GM19463 (cell line): ENCODE results near the gene TMEM258.
A peak's percentile ranks its signal among the peaks of the same experiment; 100 is the strongest.

Experiments used
- ATAC-seq: cut with Tn5 transposase; IDR thresholded peaks from one replicate; pipeline ENCODE4 v1.9.1; 2021; ENCODE audit warnings: mild to moderate bottlenecking, moderate library complexity; ENCODE audit not compliant: unreplicated experiment

Gene TMEM258

GRCh38 chr11:61762223-61762615 is 30.2 kb downstream of the TMEM258 start:
- ATAC-seq: no peak

- ATAC-seq: no peak
Observed at GRCh38 chr11:61761440-61762222, 30.8 kb downstream of the TMEM258 start.

GRCh38 chr11:61760946-61761345 is 31.5 kb downstream of the TMEM258 start:
- ATAC-seq: no peak

DNA sequence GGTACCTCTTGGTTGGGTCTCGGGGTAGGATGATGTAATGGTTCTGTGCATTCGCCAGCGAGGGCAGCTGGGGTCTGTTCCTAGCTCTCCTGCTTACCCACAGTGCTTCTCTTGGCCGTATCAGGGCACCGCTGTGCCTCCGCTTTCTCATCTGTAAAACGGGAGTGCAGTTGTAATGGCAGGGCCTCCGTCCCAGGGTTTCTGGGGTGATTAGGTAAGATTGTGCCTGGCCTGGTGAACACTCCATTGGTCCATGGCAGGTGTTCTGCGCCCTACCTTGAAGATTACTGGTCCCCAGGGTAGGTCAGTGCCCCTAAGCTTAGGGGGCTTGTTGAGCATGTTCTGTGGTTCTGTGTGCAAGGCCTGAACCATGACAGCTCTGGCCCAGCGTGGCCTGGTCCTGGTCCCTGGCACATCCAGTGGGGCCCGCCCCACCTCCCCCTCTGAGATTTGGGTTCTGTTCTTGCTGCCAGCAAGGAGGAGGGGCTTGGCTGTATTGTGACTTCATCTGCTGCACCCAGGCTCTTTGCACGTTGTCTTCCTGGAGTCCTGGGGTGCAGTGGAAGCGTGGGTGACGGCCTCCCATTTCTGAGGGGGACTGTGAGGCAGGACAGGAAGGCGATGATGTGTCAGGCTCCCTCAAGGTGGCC is 35.1 kb downstream of the TMEM258 start:
- no peak for ATAC-seq

- peak; percentile 56 for ATAC-seq
Observed at GRCh38 chr11:61756452-61757212, 35.8 kb downstream of the TMEM258 start.

- ATAC-seq: no peak
Observed at GRCh38 chr11:61756147-61756451, 36.3 kb downstream of the TMEM258 start.

DNA sequence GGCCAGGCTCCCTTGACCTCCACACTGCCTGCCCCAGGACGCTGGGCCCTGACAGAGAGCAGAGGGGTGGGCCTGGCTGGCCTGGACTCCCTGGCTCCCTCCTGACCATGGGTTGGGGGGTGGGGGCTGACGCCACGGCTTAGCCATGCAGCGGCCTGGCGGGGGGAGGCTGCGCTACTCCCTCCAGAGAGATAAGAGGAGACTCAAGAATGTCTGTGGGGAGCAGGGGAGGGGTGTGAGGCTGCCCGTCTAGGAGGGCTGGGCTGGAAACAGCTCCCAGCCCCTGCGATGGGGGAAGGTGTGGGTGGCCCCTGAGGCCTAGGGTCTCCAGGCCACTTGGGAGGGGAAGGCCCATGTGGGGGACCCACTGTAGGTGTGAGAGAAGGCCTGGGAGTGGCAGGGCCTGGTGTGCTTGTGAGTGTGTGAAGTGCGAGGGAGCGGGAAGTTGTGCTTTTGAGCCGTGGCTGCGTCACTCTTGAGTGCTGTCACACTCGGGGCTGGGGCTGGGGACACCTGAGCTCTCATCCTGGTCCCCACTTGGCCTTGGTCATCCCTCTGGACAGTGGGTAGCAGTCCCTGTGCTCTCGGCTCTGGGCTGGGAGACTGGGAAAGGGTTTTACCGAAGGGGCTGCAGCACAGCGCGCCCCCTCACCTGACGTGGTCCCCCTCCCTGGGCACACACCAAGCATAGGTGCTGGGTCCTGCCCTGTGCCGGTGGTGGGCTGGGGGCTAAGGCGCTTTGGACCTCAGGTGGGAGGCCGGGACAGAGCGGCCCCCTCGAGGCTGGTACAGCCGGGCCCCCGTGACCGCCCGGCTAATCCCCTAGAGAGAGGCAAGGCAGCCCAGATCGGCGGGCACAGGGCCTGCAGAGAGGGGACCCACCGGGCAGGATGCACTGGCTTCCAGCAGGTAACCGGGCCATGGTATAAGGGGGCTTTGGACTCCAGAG is 37.6 kb downstream of the TMEM258 start:
- ATAC-seq: no peak

- ATAC-seq: no peak
Observed at GRCh38 chr11:61753672-61754071, 38.7 kb downstream of the TMEM258 start.

GRCh38 chr11:61752925-61753521 is 39.4 kb downstream of the TMEM258 start:
- ATAC-seq: peak; percentile 2

- ATAC-seq: peak; percentile 45
Observed at GRCh38 chr11:61752117-61752924, 40.1 kb downstream of the TMEM258 start, which contains the start of gene MYRF. MYRF (plus strand) TSS chr11:61752636; CDS start chr11:61752745, 109 bp downstream.

- ATAC-seq: no peak
Observed at GRCh38 chr11:61751384-61751783, 41.0 kb downstream of the TMEM258 start.

GRCh38 chr11:61750631-61751273 is 41.6 kb downstream of the TMEM258 start:
- no peak for ATAC-seq

- ATAC-seq: no peak
Observed at GRCh38 chr11:61749591-61750217, 42.7 kb downstream of the TMEM258 start.

- no peak for ATAC-seq
Observed at GRCh38 chr11:61747967-61748285, 44.5 kb downstream of the TMEM258 start.

DNA sequence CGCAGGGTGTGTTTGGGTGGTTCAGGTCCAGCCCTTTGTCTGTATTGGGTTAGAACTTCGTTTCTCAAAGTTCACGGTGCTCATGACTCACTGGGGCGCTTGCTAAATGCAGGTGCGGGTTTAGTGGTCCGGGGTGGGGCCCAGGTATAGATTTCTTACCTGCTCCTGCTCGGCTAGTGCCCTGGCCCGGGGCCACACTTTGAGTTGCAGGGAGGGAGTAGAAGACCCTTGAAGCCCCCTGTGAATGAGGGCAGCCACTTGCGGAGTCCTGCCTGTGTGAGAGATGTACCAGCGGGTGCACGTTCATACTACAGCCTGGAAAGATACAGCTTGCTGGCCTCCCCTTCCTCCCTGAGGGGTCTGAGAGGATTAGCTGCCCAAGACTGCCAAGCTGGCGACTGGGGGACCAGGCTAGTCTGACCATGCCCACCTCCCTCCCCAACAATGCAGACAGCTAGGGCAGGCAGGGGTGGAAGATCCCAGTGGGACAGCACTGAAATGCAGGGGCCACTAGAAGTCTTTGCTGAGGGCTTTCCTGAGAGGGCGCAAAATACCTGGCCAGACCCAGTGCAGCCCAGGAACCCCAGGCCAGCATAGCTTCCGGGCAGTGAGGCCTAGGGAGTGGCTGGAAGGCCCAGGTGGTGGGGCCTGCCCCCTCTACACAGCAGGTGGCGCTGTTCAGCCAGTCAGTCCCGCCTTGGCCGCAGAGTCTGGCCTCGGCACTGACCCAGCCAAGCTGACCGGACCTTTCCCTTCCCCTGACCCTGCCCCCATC is 45.0 kb downstream of the TMEM258 start:
- ATAC-seq: peak; percentile 63

DNA sequence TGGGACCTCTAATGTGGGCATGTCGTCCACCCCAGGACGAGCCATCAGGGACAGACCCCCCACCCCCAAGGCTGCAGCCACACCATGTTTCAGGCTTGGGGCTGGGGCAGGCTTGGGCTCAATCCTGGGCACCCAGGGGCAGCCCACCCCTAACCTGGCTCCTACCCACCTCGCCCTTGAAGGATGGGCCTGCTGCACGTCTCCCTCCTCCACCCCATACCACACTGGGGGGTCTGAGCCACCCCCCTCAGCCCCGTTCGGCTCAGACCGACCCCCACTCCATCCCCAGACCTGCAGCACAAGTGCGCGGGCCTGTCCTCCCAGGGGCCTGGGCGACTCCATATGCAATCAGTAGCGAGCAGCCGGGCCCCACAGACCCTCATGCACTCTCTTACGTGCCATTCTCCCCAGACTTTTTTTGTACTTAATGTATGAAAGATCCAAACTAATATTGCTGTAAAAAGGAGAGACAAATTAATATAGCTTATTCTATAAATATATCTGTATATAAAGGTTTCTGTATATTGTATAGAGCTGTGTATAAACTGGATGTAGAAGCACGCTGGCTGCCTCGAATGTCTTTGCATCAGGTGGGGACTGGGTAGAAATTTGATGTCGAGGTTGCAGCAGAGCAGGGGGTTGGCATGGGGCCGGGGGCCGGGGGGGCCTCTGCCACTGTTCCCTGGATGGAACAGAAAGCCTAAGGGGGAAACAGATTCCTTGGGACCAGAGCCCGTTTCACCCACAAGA is 45.8 kb downstream of the TMEM258 start:
- ATAC-seq: no peak

DNA sequence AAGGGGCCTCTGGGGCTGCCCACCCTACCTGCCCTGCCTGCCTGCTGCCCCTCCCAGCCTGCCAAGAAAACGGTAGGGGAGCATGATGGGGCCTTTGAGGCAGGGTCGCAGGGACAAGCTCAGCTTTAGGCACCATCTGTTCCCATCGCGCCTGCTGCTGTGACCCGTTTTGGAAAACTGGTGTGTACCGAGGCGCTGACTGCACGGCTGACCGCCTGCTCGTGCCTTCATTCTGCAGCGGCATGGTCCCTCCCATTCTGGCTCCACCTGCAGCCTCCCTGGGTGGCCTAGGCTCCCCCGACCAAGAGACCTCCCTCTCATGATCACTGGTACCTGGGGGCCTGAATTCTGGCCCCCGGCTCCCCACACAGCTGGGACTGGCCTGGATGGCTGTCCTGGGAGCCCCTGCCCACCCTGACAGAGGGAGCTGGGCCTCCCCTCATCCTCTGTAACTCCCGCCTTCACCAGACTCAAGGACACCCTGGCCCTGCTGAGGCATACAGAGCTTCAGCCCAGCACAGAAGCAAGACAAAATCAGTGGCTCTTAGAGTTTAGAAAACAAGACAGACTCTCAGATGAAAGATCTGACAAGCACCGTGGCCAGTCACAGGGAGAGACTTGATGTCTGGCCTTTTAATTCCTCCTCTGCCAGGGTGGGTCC is 46.5 kb downstream of the TMEM258 start:
- ATAC-seq: no peak
